ENCODE results near the gene TMEM131L. TPM values are rescaled to one million over a fixed set of nuclear protein-coding genes. Genes with fewer than 3 reads are reported as not detected.

Gene TMEM131L
- total RNA-seq, 1 experiment from 2014 or later: 14.6 TPM

DNA sequence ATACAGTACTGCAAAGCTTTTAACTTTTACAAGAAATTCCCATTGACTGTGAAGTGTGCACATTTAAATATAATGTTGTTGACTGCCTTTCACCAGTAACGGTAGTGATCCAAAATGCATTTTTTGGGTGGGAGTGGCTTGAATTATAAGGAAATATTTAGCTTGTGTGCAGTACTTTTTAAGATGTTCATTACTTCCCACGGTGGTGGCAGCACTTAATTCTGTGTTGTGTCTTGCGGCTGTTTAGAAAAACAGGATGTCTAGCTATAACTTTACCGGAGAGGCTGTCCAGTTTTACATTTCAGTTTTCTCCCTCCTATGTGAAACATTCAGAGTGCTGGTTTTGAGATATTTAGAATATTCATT, 1.7 kb downstream of the TMEM131L start:
- Mint-ChIP-seq H3K27ac (no peak overlapping the region), H3K9me3 (no peaks in the 10 kb centered on the region; a peak in 1 of 5 replicates), H3K27me3 (ENCODE audit: low read depth) (peaks cover 13% of the 10 kb centered on the region), H3K36me3 (ENCODE audit: insufficient read depth in 1 of 3, low read depth in 3 of 3) (peaks cover 0 to 4% (median 3%) of the 10 kb centered on the region in 3 experiments; a peak in 5 of 7 replicates), H3K4me1 (peaks cover 24 to 31% of the 10 kb centered on the region in 2 experiments), H3K4me3 (peak overlapping the region; percentile 83 to 94)
- Histone ChIP-seq H3K27ac (ENCODE audit: insufficient read length, low read depth, low read length) (no peak overlapping the region), H3K56ac (ENCODE audit: insufficient read length, low read depth, low read length) (no peak overlapping the region), H3K27me3 (ENCODE audit: insufficient read depth, low read length) (no peaks in the 10 kb centered on the region; the same call in 1 of the 2 replicates), H3K23me2 (ENCODE audit: insufficient read length, low read depth, low read length, poor library complexity, severe bottlenecking) (peaks cover 11% of the 10 kb centered on the region), H2BK12ac (ENCODE audit: insufficient read length, low read depth, low read length) (no peak overlapping the region), H2BK5ac (ENCODE audit: insufficient read length, low read length) (no peak overlapping the region), H3K23ac (ENCODE audit: insufficient read length, low read depth, low read length) (no peak overlapping the region), H3K4me1 (ENCODE audit: insufficient read depth, low read length) (no peaks in the 10 kb centered on the region; the same call in none of the 2 replicates), H3K4ac (ENCODE audit: low read depth, low read length) (no peak overlapping the region), H3T11ph (ENCODE audit: low read length) (no peak overlapping the region), H3K9ac (ENCODE audit: extremely low read depth, insufficient read length, low read length) (no peak overlapping the region), H3K4me2 (ENCODE audit: insufficient read depth, insufficient read length, low read length) (no peak overlapping the region), H4K8ac (replicated peaks; ENCODE audit: insufficient read length, low read depth, low read length) (no peak overlapping the region), H2AK5ac (ENCODE audit: insufficient read length, low read length) (no peak overlapping the region), H2AFZ (ENCODE audit: low read length) (no peak overlapping the region), H3K14ac (ENCODE audit: insufficient read depth, low read length) (no peak overlapping the region), H4K5ac (ENCODE audit: insufficient read length, low read depth, low read length) (no peak overlapping the region), H2BK15ac (ENCODE audit: low read depth, low read length) (no peak overlapping the region), H3K79me1 (ENCODE audit: insufficient read depth, low read depth, low read length, poor library complexity, severe bottlenecking) (no peaks in the 10 kb centered on the region), H3K79me2 (ENCODE audit: insufficient read depth, low read length) (peaks cover 10% of the 10 kb centered on the region; the same call in 1 of the 2 replicates), H4K91ac (ENCODE audit: insufficient read length, low read depth, low read length) (no peak overlapping the region), H3K18ac (ENCODE audit: insufficient read length, low read depth, low read length) (no peak overlapping the region), H2BK120ac (ENCODE audit: low read depth, low read length, poor library complexity, severe bottlenecking) (no peak overlapping the region), H2BK20ac (ENCODE audit: low read depth, low read length, poor library complexity, severe bottlenecking) (no peak overlapping the region), H3K9me3 (ENCODE audit: control insufficient read depth, low read depth, low read length) (no peaks in the 10 kb centered on the region), H4K20me1 (ENCODE audit: control insufficient read depth, insufficient read depth, insufficient read length) (no peaks in the 10 kb centered on the region)
- TF ChIP-seq, protein P1, sequence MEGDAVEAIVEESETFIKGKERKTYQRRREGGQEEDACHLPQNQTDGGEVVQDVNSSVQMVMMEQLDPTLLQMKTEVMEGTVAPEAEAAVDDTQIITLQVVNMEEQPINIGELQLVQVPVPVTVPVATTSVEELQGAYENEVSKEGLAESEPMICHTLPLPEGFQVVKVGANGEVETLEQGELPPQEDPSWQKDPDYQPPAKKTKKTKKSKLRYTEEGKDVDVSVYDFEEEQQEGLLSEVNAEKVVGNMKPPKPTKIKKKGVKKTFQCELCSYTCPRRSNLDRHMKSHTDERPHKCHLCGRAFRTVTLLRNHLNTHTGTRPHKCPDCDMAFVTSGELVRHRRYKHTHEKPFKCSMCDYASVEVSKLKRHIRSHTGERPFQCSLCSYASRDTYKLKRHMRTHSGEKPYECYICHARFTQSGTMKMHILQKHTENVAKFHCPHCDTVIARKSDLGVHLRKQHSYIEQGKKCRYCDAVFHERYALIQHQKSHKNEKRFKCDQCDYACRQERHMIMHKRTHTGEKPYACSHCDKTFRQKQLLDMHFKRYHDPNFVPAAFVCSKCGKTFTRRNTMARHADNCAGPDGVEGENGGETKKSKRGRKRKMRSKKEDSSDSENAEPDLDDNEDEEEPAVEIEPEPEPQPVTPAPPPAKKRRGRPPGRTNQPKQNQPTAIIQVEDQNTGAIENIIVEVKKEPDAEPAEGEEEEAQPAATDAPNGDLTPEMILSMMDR (conservative IDR thresholded peaks at IDR 0.05): no peak
- DNase-seq: no peak
- WGBS (ENCODE audit: extremely low coverage, insufficient read length, low lambda C conversion rate): no CpG with 5 or more reads among the region's 4 CpGs

Data from H9 (cell line).